ENCODE results near the gene KRTAP10-12.

The KRTAP10-12 gene

GRCh38 chr21:44699502-44700001 lies 2.6 kb downstream of the KRTAP10-12 start:
- DNase-seq: no peak

DNA sequence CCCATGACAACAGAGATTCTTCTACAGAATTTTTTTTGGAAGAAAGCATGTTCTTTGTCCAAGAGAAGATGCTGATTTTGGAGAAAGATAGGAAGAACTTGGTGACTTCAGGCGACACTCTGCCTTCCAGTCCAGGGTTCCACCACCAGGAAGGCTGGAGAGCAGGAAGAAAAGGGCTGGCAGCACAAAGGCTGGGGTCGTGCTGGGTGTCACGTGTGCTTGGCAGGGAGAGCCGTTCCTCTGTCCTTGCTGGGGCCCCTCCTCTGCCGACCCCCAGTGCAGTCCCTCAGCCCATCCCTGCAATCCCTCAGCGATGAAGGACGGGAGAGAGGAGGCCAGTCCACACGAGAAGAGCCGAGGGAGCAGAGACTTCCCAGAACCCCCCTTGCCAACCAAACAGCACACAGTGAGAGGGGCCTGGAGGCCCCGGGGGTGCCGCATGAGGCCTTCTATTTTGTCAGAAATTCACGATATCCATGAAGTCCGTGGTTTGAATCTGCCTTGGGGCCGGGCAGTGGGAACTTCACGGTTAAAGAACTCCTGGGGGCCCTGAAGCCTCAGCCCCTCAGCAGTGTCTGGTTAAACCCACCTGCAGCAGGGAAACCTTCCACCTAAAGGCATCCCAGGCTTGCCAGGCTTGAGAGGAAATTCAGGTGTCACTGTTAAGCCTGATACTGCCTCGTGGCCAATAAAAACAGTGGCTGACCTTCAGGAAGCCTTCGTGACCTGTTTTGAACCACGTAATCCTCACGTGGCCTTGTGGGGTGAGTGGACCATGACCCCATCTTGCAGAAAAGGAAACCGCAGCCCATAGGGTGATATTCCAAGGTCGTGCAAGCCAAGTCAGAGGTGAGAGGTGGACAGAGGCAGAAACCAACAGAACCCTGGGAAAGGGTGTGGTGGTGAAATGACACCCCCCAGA lies 3.4 kb downstream of the KRTAP10-12 start:
- DNase-seq: no peak

- DNase-seq: no peak
These were observed 4.0 kb downstream of the KRTAP10-12 start for GRCh38 chr21:44701023-44701400.

DNA sequence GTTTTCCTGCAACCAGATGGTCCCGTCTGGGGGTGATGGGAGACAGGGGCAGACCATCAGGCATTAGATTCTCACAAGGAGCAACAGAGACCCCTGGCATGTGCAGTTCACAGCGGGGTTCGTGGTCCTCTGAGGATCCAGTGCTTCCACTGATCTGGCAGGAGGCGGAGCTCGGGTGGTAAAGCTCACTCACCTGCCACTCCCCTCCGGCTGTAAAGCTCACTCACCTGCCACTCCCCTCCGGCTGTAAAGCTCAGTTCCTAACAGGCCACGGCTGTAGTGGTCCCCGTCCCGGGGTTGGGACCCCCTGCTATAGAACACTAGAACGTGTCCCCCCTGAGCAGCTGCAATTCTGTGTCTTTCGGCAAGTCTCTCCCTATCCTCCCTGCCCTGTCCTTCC lies 4.6 kb downstream of the KRTAP10-12 start:
- no peak for DNase-seq

- DNase-seq: no peak
These were observed 5.4 kb downstream of the KRTAP10-12 start for GRCh38 chr21:44702111-44702972.

DNA sequence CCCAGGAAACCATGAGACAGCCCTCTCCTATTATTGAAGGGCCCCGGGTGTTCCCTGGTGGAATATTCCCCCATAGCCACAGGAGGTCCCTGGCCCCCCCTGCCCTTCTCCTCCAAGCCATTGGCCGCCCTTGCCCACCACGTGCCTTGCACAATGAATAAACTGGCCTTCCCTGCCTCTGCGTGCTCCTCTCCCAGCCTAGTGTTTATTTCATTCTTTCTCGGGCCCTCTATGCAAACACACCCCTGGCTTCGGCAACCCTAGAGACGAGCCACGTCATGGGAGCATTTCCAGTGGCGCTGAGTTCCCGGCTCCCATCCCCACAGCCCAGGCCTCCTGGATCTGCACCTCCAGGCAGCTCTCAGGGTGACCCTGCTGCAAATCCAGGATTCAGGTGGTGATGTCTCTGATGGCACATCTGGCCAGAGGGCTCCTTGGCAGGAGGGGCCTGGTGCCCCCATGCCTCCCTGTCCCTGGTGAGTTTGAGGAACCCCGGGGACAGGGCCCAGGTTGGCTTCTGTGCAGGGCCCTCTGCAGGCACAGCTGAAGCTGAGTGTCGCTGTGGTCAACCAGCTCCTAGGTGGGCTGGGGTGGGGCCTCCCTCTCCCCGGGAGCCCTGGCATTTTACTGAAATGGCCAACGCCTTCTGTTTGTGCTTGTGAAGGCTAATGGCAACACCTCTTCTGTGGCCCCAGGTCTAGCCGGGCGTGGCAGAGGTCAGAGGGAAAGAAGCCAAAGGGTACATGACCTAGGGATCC lies 6.2 kb downstream of the KRTAP10-12 start:
- DNase-seq: no peak

DNA sequence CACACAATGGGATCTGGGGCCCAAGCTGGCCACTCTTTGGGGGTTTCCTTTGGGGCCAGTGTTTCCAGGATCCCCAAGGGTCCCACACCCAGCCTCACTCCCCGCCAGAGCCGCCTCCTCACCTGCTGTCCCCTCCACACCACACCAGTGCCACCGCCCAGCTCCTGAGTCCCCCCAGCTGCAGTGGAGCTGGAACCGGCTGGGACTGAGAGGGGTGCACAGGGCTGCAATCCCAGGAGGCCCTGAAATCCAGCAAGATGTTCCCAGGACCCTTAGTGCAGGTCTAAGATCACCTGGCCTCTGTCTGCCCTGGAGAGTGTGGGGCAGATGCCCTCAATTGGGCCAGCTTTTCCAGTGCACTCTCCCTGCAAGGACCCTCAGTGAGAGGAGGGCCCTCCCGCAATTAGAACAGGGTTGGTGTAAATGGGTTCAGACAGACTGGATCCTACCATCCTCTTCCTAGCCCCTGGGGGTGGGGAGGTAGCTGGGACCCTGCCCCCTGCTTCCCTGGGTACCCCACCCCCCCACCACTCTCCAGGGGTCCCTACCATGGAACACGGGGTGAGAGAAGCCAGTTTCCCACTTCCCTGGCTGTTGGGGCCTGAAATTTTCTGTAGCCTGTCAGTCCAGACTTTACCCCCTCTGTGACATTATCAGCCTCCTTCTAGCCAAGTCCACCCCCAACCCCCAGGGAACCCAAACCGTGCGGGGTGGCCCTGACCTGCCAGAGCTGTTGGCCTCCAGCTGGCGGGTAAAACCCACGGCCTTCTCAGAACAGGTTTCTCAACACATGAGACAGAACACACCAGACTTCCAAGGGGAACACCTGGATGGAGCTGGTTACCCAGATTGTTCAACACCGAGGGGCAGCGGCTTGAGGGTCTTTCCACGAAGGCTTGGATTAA lies 7.0 kb downstream of the KRTAP10-12 start:
- no peak for DNase-seq

- DNase-seq: no peak
These were observed 7.6 kb downstream of the KRTAP10-12 start for GRCh38 chr21:44704636-44705001.

DNA sequence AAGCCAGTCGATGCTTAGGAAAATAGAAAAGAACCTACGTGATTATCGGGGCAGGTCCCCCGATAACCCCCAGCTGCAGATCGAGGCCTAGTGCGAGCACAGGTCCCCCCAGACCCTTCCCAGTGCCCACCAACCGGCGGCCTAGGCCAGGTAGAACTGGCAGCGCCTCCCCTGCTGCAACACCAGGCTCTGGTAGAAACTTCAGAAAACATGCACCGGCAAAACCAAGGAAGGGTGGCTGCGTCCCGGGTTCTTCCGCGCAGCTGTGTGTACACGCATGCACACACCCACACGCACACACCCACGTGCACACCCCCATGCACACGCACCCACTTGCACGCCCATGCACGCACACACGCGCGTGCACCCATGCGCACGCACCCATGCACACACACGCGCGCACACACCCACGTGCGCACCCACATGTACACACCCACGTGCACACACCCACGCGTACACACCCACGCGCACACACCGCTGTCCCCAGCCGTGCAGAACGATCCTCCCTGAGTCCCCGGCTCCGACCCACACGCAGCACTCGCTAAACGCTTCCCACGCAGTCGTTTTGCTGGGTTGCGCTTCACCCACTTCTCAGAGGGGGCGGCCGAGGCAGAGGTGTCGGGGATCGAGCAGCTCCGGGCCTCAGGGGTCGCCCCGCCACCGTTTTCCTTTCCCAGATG lies 9.2 kb downstream of the KRTAP10-12 start:
- DNase-seq: no peak

- DNase-seq: no peak
These were observed 10.0 kb downstream of the KRTAP10-12 start for GRCh38 chr21:44706706-44707581.

- DNase-seq: no peak
These were observed 11.4 kb downstream of the KRTAP10-12 start for GRCh38 chr21:44708213-44708865.

DNA sequence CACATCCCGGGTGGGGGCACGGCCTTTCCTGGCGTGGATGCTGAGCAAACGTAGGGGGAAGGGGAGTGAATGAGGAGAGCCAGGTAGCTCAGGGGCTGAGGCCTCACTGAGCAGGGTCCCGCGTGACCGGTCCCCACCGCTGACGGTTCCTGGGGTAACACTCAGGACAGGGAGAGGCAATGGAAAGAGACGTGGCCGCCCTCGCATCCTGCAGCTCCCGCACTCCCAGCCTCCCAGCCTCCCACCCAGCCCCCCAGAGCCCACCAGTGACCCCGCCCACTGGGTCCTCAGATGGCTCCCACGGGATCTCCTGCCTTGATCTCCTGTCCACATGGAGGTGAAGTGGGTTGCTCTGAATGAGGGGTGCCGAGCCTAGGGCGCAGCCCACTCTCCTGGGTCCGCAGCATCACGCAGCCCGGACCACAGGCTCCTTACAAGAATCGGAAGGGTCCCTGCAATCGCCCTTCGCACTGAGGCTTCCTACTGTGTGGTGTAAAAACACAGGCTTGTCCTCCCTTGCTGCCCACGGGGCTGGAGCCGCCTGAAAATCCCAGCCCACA lies 12.0 kb downstream of the KRTAP10-12 start:
- DNase-seq: no peak

DNA sequence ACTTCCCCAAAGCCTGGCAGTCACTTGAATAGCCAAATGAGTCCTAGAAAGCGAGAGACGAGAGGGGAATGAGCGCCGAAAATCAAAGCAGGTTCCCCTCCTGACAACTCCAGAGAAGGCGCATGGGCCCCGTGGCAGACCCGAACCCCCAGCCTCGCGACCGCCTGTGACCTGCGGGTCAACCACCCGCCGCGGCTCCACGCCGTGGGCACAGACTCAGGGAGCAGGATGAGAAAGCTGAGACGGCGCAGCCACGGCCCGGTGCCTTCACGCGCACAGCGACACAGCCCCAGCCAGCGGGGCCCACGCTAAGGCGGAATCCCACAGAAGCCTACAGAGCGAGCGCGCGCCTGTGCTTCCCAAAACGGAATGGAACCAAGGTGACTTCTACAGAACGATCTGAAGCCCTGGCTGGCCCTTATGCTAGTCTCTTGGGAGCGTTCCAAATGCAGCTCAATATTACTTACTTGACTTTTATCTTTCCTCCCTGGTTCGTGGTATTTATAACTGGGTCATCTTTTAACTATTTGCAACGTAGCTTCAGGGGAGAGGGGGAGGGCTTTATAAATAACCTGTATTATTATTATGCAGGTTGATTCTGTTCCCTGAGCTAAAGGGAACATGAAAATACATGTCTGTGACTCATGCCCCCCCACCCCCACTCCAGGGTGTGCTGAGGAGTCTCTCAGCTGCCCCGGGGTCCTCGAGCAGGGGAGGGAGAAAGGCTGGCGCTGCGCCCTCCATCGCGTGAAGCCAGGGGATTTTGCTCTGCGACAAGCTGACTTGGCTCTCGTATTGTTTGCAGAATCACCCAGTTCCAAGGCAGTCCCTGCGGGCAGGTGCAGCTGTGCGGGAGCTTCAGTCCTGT lies 12.7 kb downstream of the KRTAP10-12 start:
- no peak for DNase-seq

DNA sequence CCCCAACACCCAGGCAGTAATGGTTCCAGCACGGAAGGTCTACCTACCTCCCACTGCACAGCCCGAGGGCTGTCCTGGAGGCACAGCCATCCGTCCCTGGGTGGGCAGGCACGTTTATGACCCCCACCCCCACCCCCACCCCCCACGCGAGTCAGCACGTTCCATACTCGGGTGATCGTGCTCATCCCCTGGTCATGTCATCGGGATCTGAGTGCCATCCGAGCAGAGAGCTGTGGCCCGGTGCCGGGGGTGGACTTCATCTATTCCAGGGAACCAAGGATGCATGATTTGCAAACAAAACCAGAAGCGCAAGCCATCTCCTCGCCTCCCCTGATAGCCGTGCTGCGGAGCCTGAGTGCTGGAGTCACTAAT lies 13.3 kb downstream of the KRTAP10-12 start:
- DNase-seq: no peak

- no peak for DNase-seq
These were observed 13.9 kb downstream of the KRTAP10-12 start for GRCh38 chr21:44710756-44711326.

DNA sequence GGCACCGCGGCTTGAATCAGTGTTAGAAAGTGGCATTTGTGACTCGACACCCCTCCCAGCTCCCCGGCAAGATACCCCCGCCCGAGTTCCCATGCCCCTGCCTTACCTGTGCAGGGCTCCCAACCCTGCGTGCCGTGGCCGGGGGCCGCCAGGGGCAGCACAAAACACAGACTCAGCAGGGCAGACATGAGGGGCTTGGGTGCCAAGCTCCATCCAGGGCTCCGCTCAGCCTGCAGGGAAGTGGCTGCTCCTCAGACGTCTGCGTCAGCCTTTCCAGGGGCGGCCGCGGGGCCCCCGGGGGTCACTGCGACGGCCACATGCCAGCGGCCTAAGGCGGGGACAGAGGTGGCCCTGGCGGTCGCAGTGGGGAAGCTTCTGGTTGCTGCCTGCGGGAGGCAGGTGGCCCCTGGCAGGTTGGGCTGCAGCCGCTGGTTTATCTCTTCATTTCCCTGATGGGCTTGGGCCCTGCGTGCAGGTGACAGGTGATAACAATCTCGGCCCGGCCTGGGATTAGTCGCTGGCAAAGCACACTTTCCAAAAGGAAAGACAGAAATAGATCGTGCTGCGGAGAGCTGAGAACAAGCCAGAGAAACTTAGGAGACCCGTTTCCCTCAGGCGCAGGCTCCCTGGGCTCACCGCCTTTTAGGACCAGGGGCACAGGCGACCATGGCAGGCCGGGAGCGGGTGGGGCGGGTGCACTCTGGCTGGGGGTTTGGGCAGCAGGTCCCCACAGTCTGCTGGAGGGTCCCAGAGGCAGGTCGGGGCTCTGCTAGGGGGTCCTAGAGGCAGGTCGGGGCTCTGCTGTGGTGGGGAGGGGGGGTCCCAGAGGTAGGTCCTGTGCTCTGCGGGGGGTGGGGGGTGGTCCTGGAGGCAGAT lies 14.6 kb downstream of the KRTAP10-12 start, which contains the start of gene TSPEAR:
Gene TSPEAR (minus strand): TSS at position 246 of the 876 bp plus-strand sequence. CDS start 58 bp downstream, at position 188.
- no peak for DNase-seq

Measured in GOT3 (cell line).